Germinal center (tissue), 1 donor: ENCODE data around the gene CDC14C.

Experiments
- DNase-seq: peaks from one replicate; pipeline ENCODE4 v3.0.0; 2012; ENCODE audit warnings: mixed read lengths, low spot score

Gene CDC14C

GRCh38 chr7:48976253-48976652 is 51.9 kb downstream of the CDC14C start:
- DNase-seq = no peak

GRCh38 chr7:48976850-48977249 is 52.5 kb downstream of the CDC14C start:
- no peak for DNase-seq
